NCI-H526 treated with DMSO at 0.1 percent for 48 hours (cell line): ENCODE data around the gene DGKE.

Experiments
- DNase-seq: peaks from one replicate; lab custom pipeline; 2025; lab: John Stamatoyannopoulos, UW

The DGKE gene

GRCh38 chr17:56815711-56816110, 18.2 kb upstream of the DGKE start:
- no peak for DNase-seq

GRCh38 chr17:56817066-56817465, 16.9 kb upstream of the DGKE start:
- no peak for DNase-seq

- no peak for DNase-seq
Observed at GRCh38 chr17:56819030-56819429, 14.9 kb upstream of the DGKE start.

- peak; percentile 66 for DNase-seq
Observed at GRCh38 chr17:56819431-56820145, 14.4 kb upstream of the DGKE start.

GRCh38 chr17:56820207-56820606, 13.7 kb upstream of the DGKE start:
- no peak for DNase-seq

GRCh38 chr17:56821847-56822534, 12.0 kb upstream of the DGKE start:
- no peak for DNase-seq

- no peak for DNase-seq
Observed at GRCh38 chr17:56822725-56823124, 11.2 kb upstream of the DGKE start.

- DNase-seq: no peak
Observed at GRCh38 chr17:56823848-56824247, 10.1 kb upstream of the DGKE start.

GRCh38 chr17:56824503-56824902, 9.4 kb upstream of the DGKE start:
- no peak for DNase-seq

GRCh38 chr17:56826611-56827414, 7.1 kb upstream of the DGKE start:
- DNase-seq: no peak

GRCh38 chr17:56830726-56831368, 3.1 kb upstream of the DGKE start:
- no peak for DNase-seq

- DNase-seq: no peak
Observed at GRCh38 chr17:56831369-56832095, 2.4 kb upstream of the DGKE start.

GRCh38 chr17:56832446-56832845, 1.5 kb upstream of the DGKE start:
- no peak for DNase-seq

GRCh38 chr17:56833057-56833808, 718 bp upstream of the DGKE start:
- peak; percentile 79 for DNase-seq

GRCh38 chr17:56834380-56835263, 671 bp downstream of the DGKE start:
- peak; percentile 54 for DNase-seq

GRCh38 chr17:56835264-56835585, 1.3 kb downstream of the DGKE start:
- no peak for DNase-seq

GRCh38 chr17:56838687-56839086, 4.7 kb downstream of the DGKE start:
- DNase-seq: no peak

GRCh38 chr17:56842577-56842976, 8.6 kb downstream of the DGKE start:
- no peak for DNase-seq

GRCh38 chr17:56845934-56846333, 12.0 kb downstream of the DGKE start:
- no peak for DNase-seq

GRCh38 chr17:56847106-56847505, 13.2 kb downstream of the DGKE start:
- DNase-seq: no peak
